K562 (cell line): Measurements from ENCODE around the gene LMO2. TPM values are rescaled to one million over a fixed set of nuclear protein-coding genes. Genes with fewer than 3 reads are reported as not detected.

ENCODE experiments used
- CBFA2T2 ChIP-seq: fragments of 450-650 bp; conservative IDR thresholded peaks from 2 replicates; pipeline ENCODE4 v1.6.1; 2017; ENCODE audit warnings: mild to moderate bottlenecking
- DDX20 ChIP-seq: fragments of 450-650 bp; IDR thresholded peaks from 2 replicates; pipeline ENCODE4 v1.6.1; 2016; ENCODE audit warnings: missing genetic modification characterization, low read depth, mild to moderate bottlenecking, missing compliant biosample characterization, moderate library complexity
- KHSRP ChIP-seq: fragments of 450-650 bp; IDR thresholded peaks from 2 replicates; pipeline ENCODE4 v1.6.1; 2017
- NR4A1 ChIP-seq, 2 experiments: fragments of 250-450 bp in 1 of 2; fragments of 450-650 bp in 1 of 2; sonication (Bioruptor Pico) in 1 of 2; IDR thresholded peaks; 2 replicates each; pipeline versions ENCODE4 v1.4.0 to v1.6.1; 2016 to 2020; ENCODE audit warnings: mild to moderate bottlenecking in 2 of 2, missing compliant biosample characterization in 1 of 2, missing genetic modification characterization in 1 of 2, moderate library complexity in 1 of 2
- POLR2A ChIP-seq: fragments of 450-650 bp; conservative IDR thresholded peaks from 2 replicates; pipeline ENCODE4 v1.6.1; 2016
- TEAD2 ChIP-seq: fragments of 450-650 bp; IDR thresholded peaks from 2 replicates; pipeline ENCODE4 v1.6.1; 2016; ENCODE audit warnings: missing genetic modification characterization, control low read depth, missing compliant biosample characterization
- ZNF707 ChIP-seq: fragments of 250-450 bp; sonication (Bioruptor Pico); conservative IDR thresholded peaks from 2 replicates; pipeline ENCODE4 v1.8.0; 2022; ENCODE audit warnings: inconsistent platforms, mild to moderate bottlenecking, moderate library complexity
- polyA plus RNA-seq, 8 experiments: library from polyadenylated mRNA; depleted of rRNA in 4 of 8; stranded (reverse) in 5 of 8; unstranded in 3 of 8; fragments of >200 nt; fragmentation: Nextera tagmentation in 2 of 8; fragmentation: Illumina TruSeq in 1 of 8; extraction: Ambion mirVana in 2 of 8; extraction: Trizol in 1 of 8; gene quantifications; 2 replicates each; pipeline versions ENCODE4 v1.2.1 to v1.2.3, GENCODE V29; 2011 to 2014; ENCODE audit warnings: inconsistent platforms in 1 of 8, missing spikeins in 1 of 8
- total RNA-seq, 7 experiments: library from RNA; depleted of rRNA in 6 of 7; stranded (reverse); fragments of >200 nt in 6 of 7; fragmentation: Illumina TruSeq in 2 of 7; extraction: Trizol in 2 of 7; gene quantifications; 2 replicates each; pipeline versions ENCODE4 v1.2.1 to v1.2.3, GENCODE V29; 2011 to 2021; ENCODE audit warnings: low replicate concordance in 1 of 7
- TF ChIP-seq, protein P1 (sequence below): sonication (generic); formaldehyde crosslinking; IDR thresholded peaks from 2 replicates; pipeline ENCODE4 v1.8.1; 2023; ENCODE audit warnings: mild to moderate bottlenecking, missing genetic modification reagents
- TF ChIP-seq, protein P2 (sequence below): sonication (generic); formaldehyde crosslinking; IDR thresholded peaks from 2 replicates; pipeline ENCODE4 v1.8.0; 2022; ENCODE audit warnings: mild to moderate bottlenecking, missing genetic modification reagents, borderline replicate concordance
- TF ChIP-seq, protein P3 (sequence below), 2 experiments: fragments of 450-650 bp; formaldehyde crosslinking in 1 of 2; IDR thresholded peaks; 2 replicates each; pipeline versions ENCODE4 v1.4.0 to v1.6.1; 2014 to 2020; ENCODE audit warnings: mild to moderate bottlenecking in 2 of 2, borderline replicate concordance in 1 of 2, low read depth in 1 of 2
- TF ChIP-seq, protein P4 (sequence below): fragments of 250-450 bp; sonication (Bioruptor Pico); IDR thresholded peaks from 2 replicates; pipeline ENCODE4 v1.9.0; 2021; ENCODE audit warnings: mild to moderate bottlenecking

Gene LMO2
- total and polyA plus RNA-seq, 9 of the 15 experiments (the other 6 are each of a cell fraction or from before 2014, with no cell fraction given): 6.9 to 126 (median 91.5) TPM

DNA sequence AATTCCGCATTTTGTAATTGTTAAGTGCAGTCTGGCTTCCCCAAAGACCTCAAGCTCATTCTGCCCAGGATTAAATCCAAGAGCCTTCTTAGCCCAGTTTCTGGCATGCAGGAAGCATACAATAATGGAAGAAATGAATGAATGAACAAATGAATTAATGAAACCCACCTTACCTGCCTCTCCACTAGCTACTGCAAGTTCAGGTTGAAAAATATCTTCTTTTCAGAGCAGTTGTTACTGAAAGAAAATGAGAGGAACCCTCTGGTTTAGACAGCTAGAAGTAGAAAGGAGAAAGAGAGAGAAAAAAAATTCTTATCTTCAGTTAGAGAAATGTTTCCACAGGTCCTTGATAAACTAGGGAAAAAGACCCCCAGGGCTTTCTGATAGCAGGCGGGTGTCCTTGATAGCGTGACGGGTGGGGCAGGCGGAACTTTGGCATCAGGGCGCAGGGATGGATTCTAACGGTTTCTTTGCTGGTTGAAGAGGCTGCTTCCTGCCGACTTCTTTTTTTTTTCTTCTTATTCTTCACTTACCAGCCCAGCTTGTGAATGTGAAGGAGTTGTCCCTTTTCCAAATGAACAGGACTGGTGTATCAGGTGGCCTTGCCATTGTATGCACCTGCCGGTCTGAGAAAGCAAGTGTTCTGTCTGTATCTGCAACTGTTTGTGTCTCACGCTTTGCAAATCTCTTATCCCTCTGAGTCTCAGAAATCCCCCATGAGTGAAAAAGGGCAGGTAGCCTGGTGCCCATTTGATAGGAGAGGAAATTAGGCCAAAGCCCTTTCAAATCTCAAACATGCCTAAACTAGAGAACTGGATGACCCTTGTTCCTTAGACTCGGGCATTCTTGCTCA lies 10.0 kb downstream of the LMO2 start (continued):
- TF ChIP-seq KHSRP (no peak), TEAD2 (tag) (no peak), ZNF707 (no peak), DDX20 (tag) (no peak), POLR2A (no peak), CBFA2T2 (0 out of 2 replicates have a peak, but pooled peaks have one; percentile 7), NR4A1 (CRISPR knock-in tag; IDR thresholded peaks at IDR 0.05) (no peak), NR4A1 (tag; IDR thresholded peaks at IDR 0.05) (no peak)
- TF ChIP-seq, protein P1, sequence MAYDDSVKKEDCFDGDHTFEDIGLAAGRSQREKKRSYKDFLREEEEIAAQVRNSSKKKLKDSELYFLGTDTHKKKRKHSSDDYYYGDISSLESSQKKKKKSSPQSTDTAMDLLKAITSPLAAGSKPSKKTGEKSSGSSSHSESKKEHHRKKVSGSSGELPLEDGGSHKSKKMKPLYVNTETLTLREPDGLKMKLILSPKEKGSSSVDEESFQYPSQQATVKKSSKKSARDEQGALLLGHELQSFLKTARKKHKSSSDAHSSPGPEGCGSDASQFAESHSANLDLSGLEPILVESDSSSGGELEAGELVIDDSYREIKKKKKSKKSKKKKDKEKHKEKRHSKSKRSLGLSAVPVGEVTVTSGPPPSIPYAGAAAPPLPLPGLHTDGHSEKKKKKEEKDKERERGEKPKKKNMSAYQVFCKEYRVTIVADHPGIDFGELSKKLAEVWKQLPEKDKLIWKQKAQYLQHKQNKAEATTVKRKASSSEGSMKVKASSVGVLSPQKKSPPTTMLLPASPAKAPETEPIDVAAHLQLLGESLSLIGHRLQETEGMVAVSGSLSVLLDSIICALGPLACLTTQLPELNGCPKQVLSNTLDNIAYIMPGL (CRISPR knock-in tag): no peak
- TF ChIP-seq, protein P2, sequence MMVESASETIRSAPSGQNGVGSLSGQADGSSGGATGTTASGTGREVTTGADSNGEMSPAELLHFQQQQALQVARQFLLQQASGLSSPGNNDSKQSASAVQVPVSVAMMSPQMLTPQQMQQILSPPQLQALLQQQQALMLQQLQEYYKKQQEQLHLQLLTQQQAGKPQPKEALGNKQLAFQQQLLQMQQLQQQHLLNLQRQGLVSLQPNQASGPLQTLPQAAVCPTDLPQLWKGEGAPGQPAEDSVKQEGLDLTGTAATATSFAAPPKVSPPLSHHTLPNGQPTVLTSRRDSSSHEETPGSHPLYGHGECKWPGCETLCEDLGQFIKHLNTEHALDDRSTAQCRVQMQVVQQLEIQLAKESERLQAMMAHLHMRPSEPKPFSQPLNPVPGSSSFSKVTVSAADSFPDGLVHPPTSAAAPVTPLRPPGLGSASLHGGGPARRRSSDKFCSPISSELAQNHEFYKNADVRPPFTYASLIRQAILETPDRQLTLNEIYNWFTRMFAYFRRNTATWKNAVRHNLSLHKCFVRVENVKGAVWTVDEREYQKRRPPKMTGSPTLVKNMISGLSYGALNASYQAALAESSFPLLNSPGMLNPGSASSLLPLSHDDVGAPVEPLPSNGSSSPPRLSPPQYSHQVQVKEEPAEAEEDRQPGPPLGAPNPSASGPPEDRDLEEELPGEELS (CRISPR knock-in tag): no peak
- TF ChIP-seq, protein P3, sequence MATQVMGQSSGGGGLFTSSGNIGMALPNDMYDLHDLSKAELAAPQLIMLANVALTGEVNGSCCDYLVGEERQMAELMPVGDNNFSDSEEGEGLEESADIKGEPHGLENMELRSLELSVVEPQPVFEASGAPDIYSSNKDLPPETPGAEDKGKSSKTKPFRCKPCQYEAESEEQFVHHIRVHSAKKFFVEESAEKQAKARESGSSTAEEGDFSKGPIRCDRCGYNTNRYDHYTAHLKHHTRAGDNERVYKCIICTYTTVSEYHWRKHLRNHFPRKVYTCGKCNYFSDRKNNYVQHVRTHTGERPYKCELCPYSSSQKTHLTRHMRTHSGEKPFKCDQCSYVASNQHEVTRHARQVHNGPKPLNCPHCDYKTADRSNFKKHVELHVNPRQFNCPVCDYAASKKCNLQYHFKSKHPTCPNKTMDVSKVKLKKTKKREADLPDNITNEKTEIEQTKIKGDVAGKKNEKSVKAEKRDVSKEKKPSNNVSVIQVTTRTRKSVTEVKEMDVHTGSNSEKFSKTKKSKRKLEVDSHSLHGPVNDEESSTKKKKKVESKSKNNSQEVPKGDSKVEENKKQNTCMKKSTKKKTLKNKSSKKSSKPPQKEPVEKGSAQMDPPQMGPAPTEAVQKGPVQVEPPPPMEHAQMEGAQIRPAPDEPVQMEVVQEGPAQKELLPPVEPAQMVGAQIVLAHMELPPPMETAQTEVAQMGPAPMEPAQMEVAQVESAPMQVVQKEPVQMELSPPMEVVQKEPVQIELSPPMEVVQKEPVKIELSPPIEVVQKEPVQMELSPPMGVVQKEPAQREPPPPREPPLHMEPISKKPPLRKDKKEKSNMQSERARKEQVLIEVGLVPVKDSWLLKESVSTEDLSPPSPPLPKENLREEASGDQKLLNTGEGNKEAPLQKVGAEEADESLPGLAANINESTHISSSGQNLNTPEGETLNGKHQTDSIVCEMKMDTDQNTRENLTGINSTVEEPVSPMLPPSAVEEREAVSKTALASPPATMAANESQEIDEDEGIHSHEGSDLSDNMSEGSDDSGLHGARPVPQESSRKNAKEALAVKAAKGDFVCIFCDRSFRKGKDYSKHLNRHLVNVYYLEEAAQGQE (IDR thresholded peaks at IDR 0.05; ENCODE audit: borderline replicate concordance): no peak
- TF ChIP-seq, protein P3 (CRISPR knock-in tag; IDR thresholded peaks at IDR 0.05; ENCODE audit: low read depth): no peak
- TF ChIP-seq, protein P4, sequence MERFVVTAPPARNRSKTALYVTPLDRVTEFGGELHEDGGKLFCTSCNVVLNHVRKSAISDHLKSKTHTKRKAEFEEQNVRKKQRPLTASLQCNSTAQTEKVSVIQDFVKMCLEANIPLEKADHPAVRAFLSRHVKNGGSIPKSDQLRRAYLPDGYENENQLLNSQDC (CRISPR knock-in tag): no peak
